Measurements from ENCODE around the gene FKBP7. TPM values are rescaled to one million over a fixed set of nuclear protein-coding genes. Genes with fewer than 3 reads are reported as not detected.

FKBP7 gene
- total and polyA plus RNA-seq, 4 donors, result 2.8 to 10.4 (median 4.9) TPM

GRCh38 chr2:178448968-178449661, 29.3 kb downstream of the FKBP7 start:
- Histone ChIP-seq H3K36me3 (ENCODE audit: control insufficient read depth in 4 of 4, insufficient read depth in 3 of 4, low read depth in 1 of 4, low read length in 3 of 4) (peaks cover 0 to 26% (median 22%) of the 10 kb centered on the region in 4 donors), H3K9me3 (ENCODE audit: control insufficient read depth in 4 of 4, low read length in 3 of 4) (no peaks in the 10 kb centered on the region), H3K27me3 (ENCODE audit: control insufficient read depth in 4 of 4, insufficient read depth in 4 of 4, low read length in 3 of 4) (no peaks in the 10 kb centered on the region), H3K27ac (ENCODE audit: low read depth in 1 of 2, low read length in 2 of 2) (peak overlapping the region in 1 of 2 donors; percentile 100), H3K4me3 (ENCODE audit: low read depth in 1 of 3, low read length in 3 of 3) (peak overlapping the region in 1 of 3 donors; percentile 90), H3K9ac (ENCODE audit: low read depth in 1 of 2, low read length in 2 of 2) (peak overlapping the region in 1 of 2 donors; percentile 90), H3K4me1 (ENCODE audit: control insufficient read depth in 4 of 4, insufficient read depth in 4 of 4, low read length in 3 of 4) (peaks cover 2 to 27% (median 20%) of the 10 kb centered on the region in 4 donors)
- TF ChIP-seq YY1 (IDR thresholded peaks at IDR 0.05), result no peak
- TF ChIP-seq CTCF (IDR thresholded peaks at IDR 0.05; ENCODE audit: low read depth, low read length, missing input control), result no peak
- TF ChIP-seq HNF4G (IDR thresholded peaks at IDR 0.05), result no peak
- no peak for TF ChIP-seq TAF1 (conservative IDR thresholded peaks at IDR 0.05)
- TF ChIP-seq RXRA (IDR thresholded peaks at IDR 0.05), result no peak
- no peak for TF ChIP-seq JUND (IDR thresholded peaks at IDR 0.05)
- no peak for TF ChIP-seq ZBTB33 (IDR thresholded peaks at IDR 0.05)
- DNase-seq (ENCODE audit: low spot score), result no peak
- WGBS, result 87% methylated on average over 4 of the region's 4 CpGs

- no peaks in the 10 kb centered on the region for H3K27me3 ChIP-seq (ENCODE audit: control insufficient read depth in 4 of 4, insufficient read depth in 4 of 4, low read length in 3 of 4)
- no peak overlapping the region for H3K9ac ChIP-seq (ENCODE audit: low read depth in 1 of 2, low read length in 2 of 2)
- H3K36me3 ChIP-seq (ENCODE audit: control insufficient read depth in 4 of 4, insufficient read depth in 3 of 4, low read depth in 1 of 4, low read length in 3 of 4), result peaks cover 9 to 73% (median 49%) of the 10 kb centered on the region in 4 donors
- H3K9me3 ChIP-seq (ENCODE audit: control insufficient read depth in 4 of 4, low read length in 3 of 4), result no peaks in the 10 kb centered on the region
- no peak overlapping the region for H3K27ac ChIP-seq (ENCODE audit: low read depth in 1 of 2, low read length in 2 of 2)
- TF ChIP-seq GABPA (IDR thresholded peaks at IDR 0.05 in 1 of 2, conservative IDR thresholded peaks at IDR 0.05 in 1 of 2) (no peak), ZBTB33 (IDR thresholded peaks at IDR 0.05) (no peak), TAF1 (conservative IDR thresholded peaks at IDR 0.05) (no peak)
- no peaks in the 10 kb centered on the region for H3K4me1 ChIP-seq (ENCODE audit: control insufficient read depth in 4 of 4, insufficient read depth in 4 of 4, low read length in 3 of 4)
- no peak for DNase-seq (ENCODE audit: low spot score)
- no peak overlapping the region for H3K4me3 ChIP-seq (ENCODE audit: low read depth in 1 of 3, low read length in 3 of 3)
- 95% methylated on average over 2 of the region's 2 CpGs for WGBS
Observed at GRCh38 chr2:178441426-178441825, 37.0 kb downstream of the FKBP7 start.

- Histone ChIP-seq H3K9ac (ENCODE audit: low read depth in 1 of 2, low read length in 2 of 2) (no peak overlapping the region), H3K4me1 (ENCODE audit: control insufficient read depth in 4 of 4, insufficient read depth in 4 of 4, low read length in 3 of 4) (no peaks in the 10 kb centered on the region), H3K36me3 (ENCODE audit: control insufficient read depth in 4 of 4, insufficient read depth in 3 of 4, low read depth in 1 of 4, low read length in 3 of 4) (peaks cover 10 to 74% (median 60%) of the 10 kb centered on the region in 4 donors), H3K27me3 (ENCODE audit: control insufficient read depth in 4 of 4, insufficient read depth in 4 of 4, low read length in 3 of 4) (no peaks in the 10 kb centered on the region), H3K9me3 (ENCODE audit: control insufficient read depth in 4 of 4, low read length in 3 of 4) (no peaks in the 10 kb centered on the region), H3K27ac (ENCODE audit: low read depth in 1 of 2, low read length in 2 of 2) (no peak overlapping the region), H3K4me3 (ENCODE audit: low read depth in 1 of 3, low read length in 3 of 3) (no peak overlapping the region)
- DNase-seq (ENCODE audit: low spot score), result no peak
- WGBS, result 84% methylated on average over 2 of the region's 2 CpGs
- TF ChIP-seq ATF3 (IDR thresholded peaks at IDR 0.05) (no peak), MAX (IDR thresholded peaks at IDR 0.05) (no peak), FOXA1 (IDR thresholded peaks at IDR 0.05) (no peak), SP1 (IDR thresholded peaks at IDR 0.05) (no peak), CTCF (IDR thresholded peaks at IDR 0.05; ENCODE audit: low read depth, low read length, missing input control) (no peak), GABPA (IDR thresholded peaks at IDR 0.05 in 1 of 2, conservative IDR thresholded peaks at IDR 0.05 in 1 of 2) (no peak), EGR1 (IDR thresholded peaks at IDR 0.05; ENCODE audit: low read depth in 2 of 2) (no peak), HNF4A (conservative IDR thresholded peaks at IDR 0.05) (no peak)
Observed at GRCh38 chr2:178436662-178437061, 41.7 kb downstream of the FKBP7 start.

Measured in liver (tissue), 9 donors.